GM18526 (cell line): Measurements from ENCODE around the gene SERTAD1.

Source experiments
- POLR2A ChIP-seq: IDR thresholded peaks from 3 replicates; pipeline ENCODE4 v1.6.1; 2011; ENCODE audit not compliant: insufficient read length; ENCODE audit errors: extremely low read depth

The SERTAD1 gene

DNA sequence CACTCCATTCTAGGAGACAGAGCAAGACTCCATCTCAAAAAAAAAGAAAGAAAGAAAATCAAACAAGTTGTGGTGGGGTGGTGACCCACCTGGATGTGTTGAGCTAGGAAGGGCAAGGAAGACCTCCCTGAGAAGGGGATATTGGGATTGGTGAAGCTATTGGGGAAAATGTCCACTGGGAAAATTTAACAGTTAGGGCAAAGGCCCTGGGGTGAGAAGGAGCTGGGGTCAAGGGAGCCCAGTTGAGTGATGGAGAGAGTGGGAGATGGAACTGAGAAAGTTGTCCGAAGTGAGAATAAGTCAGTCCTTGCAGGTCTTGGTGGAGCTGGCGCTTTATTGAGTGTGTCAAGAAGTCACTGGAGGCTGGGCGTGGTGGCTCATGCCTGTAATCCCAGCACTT, 12.5 kb upstream of the SERTAD1 start:
- no peak for TF ChIP-seq POLR2A

DNA sequence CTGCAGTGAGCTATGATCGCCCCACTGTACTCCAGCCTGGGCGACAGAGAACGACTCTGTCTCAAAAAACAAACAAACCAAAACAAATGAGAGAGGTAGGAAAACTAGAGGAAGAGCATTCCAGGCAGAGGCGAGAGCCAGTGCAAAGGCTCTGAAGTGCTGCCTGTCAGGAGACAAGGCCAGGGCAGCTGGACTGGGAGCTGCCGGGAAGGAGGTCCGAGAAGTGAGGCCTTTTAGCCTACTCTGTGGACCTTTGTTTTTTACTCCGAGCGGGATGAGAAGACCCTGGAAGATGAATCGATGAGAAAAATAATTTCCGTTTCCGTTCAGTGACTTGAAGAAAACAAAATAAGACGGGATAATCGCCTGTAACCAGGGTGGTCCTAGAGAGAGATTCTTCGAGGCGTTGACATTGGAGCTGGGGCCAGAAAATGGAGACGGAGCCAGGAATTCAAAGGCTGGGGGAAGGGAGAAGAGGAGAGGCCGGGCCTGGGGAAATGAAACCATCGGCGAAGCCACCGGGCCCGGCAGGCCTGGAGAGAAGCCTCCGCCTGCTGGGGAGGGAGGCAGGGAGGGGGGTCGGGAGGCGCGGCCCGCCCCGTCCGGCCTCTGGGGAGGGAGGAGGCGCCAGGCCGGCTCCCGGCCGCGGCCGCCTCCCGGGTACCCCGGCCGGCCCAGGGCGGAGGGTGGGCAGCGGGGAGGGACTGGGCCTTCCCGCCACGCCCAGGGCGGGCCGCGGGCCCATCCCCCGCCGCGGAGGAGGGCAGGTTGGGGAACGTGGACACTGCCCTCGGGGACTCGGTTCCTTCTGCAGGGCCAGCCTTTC, 7.8 kb upstream of the SERTAD1 start:
- TF ChIP-seq POLR2A = peak; percentile 45

- no peak for TF ChIP-seq POLR2A
These were observed 5.9 kb upstream of the SERTAD1 start for GRCh38 chr19:40431698-40432097.

DNA sequence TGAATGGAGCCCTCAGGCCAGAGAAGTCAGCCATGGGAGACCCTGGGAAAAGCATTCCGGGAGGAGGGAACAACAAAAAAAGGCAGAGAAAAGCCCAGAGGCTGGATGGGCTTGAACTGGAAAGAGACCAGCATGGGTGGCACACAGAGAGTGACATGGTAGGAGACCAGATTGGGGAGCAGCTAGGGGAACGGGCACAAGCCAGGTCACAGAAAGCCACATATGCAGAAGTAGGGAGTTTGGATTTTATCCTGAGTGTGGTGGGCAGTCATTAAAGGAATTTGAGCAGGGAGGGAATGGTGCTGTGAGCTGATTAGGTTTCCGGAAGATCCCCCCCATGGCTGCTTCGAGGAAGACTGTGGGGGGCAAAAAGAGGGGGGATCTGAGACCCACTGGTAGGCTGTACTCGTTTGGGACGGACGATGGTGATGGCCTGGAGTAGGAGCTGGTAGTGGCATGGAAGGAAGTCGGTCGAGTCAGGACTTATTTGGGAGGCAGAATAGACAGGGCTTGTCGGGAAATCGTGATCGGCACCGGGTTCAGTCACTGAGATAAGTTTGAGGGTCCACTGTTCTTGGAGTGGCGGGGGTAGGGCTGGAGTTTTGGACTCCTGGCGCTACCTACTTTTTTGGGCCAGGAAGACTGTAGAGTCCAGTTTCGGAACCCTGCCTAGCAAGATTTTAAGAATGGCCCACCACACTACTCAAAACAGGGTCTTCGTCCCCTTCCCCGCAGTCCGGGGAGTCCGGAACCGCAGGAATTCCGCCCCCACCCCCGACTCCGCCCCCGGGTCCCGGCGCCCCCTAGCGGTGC, 949 bp downstream of the SERTAD1 start:
- no peak for TF ChIP-seq POLR2A

- TF ChIP-seq POLR2A = no peak
These were observed 1.9 kb downstream of the SERTAD1 start for GRCh38 chr19:40423938-40424337.

DNA sequence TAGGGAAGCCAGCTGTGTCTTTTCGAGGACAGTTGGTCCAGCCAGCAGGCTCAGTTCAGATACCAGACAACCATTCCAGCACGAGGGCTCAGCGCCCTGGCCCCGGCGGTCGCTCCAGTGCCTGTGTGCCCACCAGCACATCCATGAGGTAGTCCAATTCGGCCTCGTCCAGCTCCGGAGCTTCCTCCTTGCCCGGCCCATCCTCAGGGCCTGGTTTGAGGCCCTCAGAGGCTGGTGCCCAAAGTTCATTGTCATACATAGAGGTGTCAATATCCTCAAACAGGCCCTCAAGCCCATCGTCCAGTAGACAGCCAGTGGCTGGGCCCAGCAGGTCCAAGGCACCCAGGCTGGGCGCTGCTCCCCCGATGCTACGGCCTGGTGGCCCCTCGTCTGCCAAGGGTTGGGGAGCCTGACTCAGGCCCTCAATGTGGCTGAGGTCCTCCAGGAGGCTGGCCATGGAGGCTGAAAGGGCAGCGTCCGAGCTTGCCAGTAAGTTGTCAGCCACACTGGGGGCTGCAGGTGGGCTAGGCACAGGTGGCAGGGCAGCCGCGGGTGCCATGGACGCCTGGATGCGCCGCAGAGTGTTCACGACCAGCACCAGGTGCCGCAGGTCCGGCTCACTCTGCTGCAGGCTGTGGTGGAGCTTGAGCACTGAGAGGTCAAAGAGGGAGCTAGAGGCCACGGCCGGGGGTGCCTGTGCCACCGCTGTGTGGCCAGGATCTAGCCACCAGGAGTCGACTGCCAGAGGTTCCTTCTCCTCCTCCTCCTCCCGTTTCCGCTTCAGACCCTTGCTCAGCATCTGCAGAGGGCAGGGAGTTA, 2.8 kb downstream of the SERTAD1 start:
- no peak for TF ChIP-seq POLR2A

DNA sequence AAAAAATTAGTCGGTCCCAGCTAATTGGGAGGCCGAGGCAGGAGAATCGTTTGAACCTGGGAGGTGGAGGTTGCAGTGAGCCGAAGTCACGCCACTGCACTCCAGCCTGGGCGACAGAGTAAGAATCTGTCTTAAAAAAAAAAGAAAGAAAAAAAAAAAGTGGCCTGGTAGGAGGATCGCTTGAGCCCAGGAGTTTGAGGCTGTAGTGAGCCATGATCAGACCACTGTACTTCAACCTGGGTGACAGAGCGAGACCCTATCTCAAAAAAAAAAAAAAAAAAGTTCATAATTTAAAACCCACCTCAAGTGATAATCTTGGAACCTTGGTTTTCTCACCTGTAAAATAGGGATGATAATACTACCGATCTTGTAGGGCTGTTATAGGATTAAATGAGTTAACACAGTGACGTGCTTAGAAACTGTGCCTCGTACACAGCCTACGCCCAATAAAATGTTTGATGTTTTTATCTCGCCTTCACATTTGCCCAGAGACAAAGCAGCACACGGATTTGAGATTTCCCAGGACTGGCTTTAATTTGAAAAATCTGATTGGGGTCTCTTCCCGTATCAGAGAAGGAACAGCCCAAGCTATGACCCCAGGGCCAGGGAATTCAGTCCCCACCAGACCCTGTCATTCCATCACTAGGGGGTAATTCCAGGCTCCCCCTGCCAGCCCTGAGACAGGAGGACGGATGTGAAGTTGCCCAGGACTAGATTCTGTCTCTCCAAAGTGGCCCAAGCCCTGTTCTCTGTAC, 3.6 kb downstream of the SERTAD1 start:
- no peak for TF ChIP-seq POLR2A

DNA sequence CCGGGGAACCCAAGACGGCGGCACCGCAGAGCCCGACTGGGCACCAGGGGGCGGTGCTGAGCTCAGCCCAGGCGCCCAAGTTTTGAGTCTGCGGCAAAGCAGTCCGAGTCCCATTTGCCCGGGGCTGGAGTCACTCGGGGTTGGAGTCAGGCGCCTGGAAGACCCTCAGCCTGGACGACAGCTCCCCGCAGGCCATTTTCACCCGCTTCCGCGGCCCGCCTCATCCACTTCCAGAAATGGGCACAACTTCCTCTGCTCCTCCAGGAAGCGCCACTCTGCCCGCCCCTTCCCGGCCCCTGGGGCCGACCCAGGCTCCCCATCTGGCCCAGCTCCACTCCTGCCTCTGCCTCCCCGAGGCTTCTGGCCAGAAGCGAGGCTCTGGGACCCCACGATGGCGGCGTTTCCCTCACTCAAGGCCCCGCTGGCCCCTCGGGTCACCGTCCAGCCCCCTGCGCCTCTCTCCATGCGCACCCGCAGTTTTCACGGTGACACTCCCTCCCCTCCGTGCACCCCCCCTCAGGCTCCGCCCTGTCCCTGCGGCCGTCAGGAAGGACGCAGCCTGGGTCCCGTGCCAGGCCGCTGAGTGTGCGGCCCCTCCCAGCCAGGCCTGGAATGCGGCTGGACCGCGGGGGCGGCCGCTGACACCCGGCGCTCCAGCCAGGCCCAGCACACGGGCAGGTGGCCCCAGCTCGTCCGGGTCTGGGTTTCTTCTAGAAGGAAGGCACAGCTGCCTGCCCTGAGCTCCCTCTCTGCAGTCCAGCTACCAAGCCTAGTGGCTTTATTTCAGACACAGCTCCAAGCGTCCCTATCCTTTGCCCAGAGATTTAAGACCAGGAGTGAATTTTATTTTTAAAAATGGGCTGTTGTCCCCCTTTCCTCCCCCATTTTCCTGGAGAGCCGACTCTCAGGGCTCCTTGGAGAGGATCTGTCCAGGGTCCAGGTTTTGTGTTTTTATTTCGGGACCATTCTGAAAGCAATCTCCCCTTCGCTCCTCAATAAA, 4.7 kb downstream of the SERTAD1 start:
- peak; percentile 67 for TF ChIP-seq POLR2A

- no peak for TF ChIP-seq POLR2A
These were observed 5.4 kb downstream of the SERTAD1 start for GRCh38 chr19:40420451-40420765.

- no peak for TF ChIP-seq POLR2A
These were observed 6.0 kb downstream of the SERTAD1 start for GRCh38 chr19:40419780-40420179.

- no peak for TF ChIP-seq POLR2A
These were observed 6.7 kb downstream of the SERTAD1 start for GRCh38 chr19:40419066-40419612.

- TF ChIP-seq POLR2A = no peak
These were observed 7.8 kb downstream of the SERTAD1 start for GRCh38 chr19:40418040-40418439.

- TF ChIP-seq POLR2A = no peak
These were observed 8.2 kb downstream of the SERTAD1 start for GRCh38 chr19:40417643-40417981.
